ENCODE data around the gene GMPR2.

DNA sequence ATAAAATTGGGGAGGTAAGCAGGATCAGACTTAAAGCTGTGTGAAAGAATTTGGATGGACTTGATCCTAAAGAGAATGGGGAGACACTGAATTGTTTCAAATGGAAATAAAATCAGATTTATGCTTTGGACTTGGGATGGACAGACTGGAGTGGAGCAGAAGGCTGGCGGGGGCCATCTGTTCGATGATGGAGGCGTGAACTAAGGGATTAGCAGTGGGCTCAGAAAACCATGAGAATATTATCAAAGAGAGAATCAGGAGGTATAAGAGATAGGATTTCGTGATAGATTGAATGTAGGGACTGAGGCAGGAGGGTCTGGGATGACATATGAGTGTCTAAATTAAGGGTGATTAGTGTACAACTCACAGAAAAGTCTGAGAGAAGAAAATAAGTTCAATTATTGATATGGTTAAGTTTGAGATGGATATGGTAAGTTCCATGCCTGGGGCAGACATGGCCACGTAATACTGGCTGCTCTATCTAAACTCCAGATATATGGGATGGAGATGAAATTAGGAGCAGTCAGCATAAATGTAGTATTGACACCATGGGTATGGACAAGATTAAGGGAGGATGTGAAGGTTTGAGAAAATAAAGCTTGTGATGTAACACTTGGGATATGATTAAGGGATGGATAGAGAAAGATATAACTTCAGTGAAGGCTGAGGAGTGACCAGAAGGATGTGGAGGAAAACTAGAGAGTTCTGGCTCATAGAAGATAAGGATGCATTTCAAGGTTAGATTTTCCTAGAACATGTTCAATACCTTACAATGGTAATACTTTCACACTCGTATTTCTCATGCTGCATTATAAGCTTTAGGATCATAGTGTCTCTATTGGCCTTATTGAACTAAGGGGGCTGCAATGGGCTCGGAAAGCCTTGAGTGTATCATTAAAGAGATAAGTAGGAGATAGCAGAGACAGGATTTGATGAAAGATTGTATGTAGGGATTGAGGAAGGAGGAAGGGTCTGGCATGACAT, 28.3 kb upstream of the GMPR2 start:
- no peak for TF ChIP-seq YY1 (IDR thresholded peaks at IDR 0.05; ENCODE audit: insufficient read depth, insufficient replicate concordance, low read depth, low read length)
- TF ChIP-seq ZSCAN30 (CRISPR knock-in tag; IDR thresholded peaks at IDR 0.05), result no peak
- no peak for TF ChIP-seq TBL1XR1 (IDR thresholded peaks at IDR 0.05; ENCODE audit: borderline replicate concordance, low read length, partially characterized antibody)
- TF ChIP-seq MATR3 (CRISPR knock-in tag; IDR thresholded peaks at IDR 0.05), result no peak
- TF ChIP-seq ZFP41 (CRISPR knock-in tag; IDR thresholded peaks at IDR 0.05; ENCODE audit: borderline replicate concordance), result no peak
- TF ChIP-seq GLI4 (CRISPR knock-in tag; IDR thresholded peaks at IDR 0.05; ENCODE audit: borderline replicate concordance), result no peak
- TF ChIP-seq POLR2A (IDR thresholded peaks at IDR 0.05; ENCODE audit: insufficient read depth in 1 of 2, low read depth in 2 of 2, low read length in 2 of 2), result no peak
- TF ChIP-seq, protein P1, sequence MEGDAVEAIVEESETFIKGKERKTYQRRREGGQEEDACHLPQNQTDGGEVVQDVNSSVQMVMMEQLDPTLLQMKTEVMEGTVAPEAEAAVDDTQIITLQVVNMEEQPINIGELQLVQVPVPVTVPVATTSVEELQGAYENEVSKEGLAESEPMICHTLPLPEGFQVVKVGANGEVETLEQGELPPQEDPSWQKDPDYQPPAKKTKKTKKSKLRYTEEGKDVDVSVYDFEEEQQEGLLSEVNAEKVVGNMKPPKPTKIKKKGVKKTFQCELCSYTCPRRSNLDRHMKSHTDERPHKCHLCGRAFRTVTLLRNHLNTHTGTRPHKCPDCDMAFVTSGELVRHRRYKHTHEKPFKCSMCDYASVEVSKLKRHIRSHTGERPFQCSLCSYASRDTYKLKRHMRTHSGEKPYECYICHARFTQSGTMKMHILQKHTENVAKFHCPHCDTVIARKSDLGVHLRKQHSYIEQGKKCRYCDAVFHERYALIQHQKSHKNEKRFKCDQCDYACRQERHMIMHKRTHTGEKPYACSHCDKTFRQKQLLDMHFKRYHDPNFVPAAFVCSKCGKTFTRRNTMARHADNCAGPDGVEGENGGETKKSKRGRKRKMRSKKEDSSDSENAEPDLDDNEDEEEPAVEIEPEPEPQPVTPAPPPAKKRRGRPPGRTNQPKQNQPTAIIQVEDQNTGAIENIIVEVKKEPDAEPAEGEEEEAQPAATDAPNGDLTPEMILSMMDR (CRISPR knock-in tag; IDR thresholded peaks at IDR 0.05), result no peak
- TF ChIP-seq FOXK1 (CRISPR knock-in tag; IDR thresholded peaks at IDR 0.05; ENCODE audit: borderline replicate concordance, low read depth), result no peak
- TF ChIP-seq, protein P2, sequence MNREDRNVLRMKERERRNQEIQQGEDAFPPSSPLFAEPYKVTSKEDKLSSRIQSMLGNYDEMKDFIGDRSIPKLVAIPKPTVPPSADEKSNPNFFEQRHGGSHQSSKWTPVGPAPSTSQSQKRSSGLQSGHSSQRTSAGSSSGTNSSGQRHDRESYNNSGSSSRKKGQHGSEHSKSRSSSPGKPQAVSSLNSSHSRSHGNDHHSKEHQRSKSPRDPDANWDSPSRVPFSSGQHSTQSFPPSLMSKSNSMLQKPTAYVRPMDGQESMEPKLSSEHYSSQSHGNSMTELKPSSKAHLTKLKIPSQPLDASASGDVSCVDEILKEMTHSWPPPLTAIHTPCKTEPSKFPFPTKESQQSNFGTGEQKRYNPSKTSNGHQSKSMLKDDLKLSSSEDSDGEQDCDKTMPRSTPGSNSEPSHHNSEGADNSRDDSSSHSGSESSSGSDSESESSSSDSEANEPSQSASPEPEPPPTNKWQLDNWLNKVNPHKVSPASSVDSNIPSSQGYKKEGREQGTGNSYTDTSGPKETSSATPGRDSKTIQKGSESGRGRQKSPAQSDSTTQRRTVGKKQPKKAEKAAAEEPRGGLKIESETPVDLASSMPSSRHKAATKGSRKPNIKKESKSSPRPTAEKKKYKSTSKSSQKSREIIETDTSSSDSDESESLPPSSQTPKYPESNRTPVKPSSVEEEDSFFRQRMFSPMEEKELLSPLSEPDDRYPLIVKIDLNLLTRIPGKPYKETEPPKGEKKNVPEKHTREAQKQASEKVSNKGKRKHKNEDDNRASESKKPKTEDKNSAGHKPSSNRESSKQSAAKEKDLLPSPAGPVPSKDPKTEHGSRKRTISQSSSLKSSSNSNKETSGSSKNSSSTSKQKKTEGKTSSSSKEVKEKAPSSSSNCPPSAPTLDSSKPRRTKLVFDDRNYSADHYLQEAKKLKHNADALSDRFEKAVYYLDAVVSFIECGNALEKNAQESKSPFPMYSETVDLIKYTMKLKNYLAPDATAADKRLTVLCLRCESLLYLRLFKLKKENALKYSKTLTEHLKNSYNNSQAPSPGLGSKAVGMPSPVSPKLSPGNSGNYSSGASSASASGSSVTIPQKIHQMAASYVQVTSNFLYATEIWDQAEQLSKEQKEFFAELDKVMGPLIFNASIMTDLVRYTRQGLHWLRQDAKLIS (CRISPR knock-in tag; IDR thresholded peaks at IDR 0.05), result no peak
